ENCODE results near the gene TSPAN2. TPM values are rescaled to one million over a fixed set of nuclear protein-coding genes. Genes with fewer than 3 reads are reported as not detected.

The TSPAN2 gene
- total RNA-seq, 4 donors from 2014 or later, result 10.8 to 16.4 (median 11.7) TPM

GRCh38 chr1:115046751-115047150 lies 42.6 kb downstream of the TSPAN2 start:
- TF ChIP-seq POLR2AphosphoS5 (IDR thresholded peaks at IDR 0.05) (no peak), EP300 (IDR thresholded peaks at IDR 0.05; ENCODE audit: low read depth) (no peak), POLR2A (IDR thresholded peaks at IDR 0.05) (no peak)
- no peak for DNase-seq
- no peaks in the 10 kb centered on the region for H3K36me3 ChIP-seq
- in situ Hi-C loops (cut with MboI; ENCODE audit: low pct_ligation_motif_present in 1 of 4, low pct_unique_long_range_greater_than_20kb in 1 of 4, low sequenced_read_pairs in 3 of 4) (no loop called here), intact Hi-C loops (cut with DNase I; ENCODE audit: low total_unique reads) (loop anchor here (10.0 kb wide), 1 partner anchor 68 kb away; no protein-coding TSS in a partner anchor)
- H3K27ac ChIP-seq, result no peak overlapping the region
- H3K9me3 ChIP-seq, result no peaks in the 10 kb centered on the region
- no peak overlapping the region for H3K4me3 ChIP-seq
- peaks cover 0 to 8% (median 0%) of the 10 kb centered on the region in 4 donors for H3K4me1 ChIP-seq
- H3K27me3 ChIP-seq, result no peaks in the 10 kb centered on the region

GRCh38 chr1:115041654-115042053 lies 47.6 kb downstream of the TSPAN2 start:
- Histone ChIP-seq H3K9me3 (no peaks in the 10 kb centered on the region), H3K36me3 (no peaks in the 10 kb centered on the region), H3K27ac (no peak overlapping the region), H3K4me1 (no peaks in the 10 kb centered on the region), H3K27me3 (no peaks in the 10 kb centered on the region), H3K4me3 (no peak overlapping the region)
- in situ Hi-C loops (cut with MboI; ENCODE audit: low pct_ligation_motif_present in 1 of 4, low pct_unique_long_range_greater_than_20kb in 1 of 4, low sequenced_read_pairs in 3 of 4) (no loop called here), intact Hi-C loops (cut with DNase I; ENCODE audit: low total_unique reads) (loop anchor here (10.0 kb wide), 1 partner anchor 73 kb away; no protein-coding TSS in a partner anchor)
- no peak for DNase-seq
- TF ChIP-seq, protein P1, sequence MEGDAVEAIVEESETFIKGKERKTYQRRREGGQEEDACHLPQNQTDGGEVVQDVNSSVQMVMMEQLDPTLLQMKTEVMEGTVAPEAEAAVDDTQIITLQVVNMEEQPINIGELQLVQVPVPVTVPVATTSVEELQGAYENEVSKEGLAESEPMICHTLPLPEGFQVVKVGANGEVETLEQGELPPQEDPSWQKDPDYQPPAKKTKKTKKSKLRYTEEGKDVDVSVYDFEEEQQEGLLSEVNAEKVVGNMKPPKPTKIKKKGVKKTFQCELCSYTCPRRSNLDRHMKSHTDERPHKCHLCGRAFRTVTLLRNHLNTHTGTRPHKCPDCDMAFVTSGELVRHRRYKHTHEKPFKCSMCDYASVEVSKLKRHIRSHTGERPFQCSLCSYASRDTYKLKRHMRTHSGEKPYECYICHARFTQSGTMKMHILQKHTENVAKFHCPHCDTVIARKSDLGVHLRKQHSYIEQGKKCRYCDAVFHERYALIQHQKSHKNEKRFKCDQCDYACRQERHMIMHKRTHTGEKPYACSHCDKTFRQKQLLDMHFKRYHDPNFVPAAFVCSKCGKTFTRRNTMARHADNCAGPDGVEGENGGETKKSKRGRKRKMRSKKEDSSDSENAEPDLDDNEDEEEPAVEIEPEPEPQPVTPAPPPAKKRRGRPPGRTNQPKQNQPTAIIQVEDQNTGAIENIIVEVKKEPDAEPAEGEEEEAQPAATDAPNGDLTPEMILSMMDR (IDR thresholded peaks at IDR 0.05), result peak in 3 of 5 experiments; percentile 13 to 34 (median 18)
- no peak for TF ChIP-seq EP300 (IDR thresholded peaks at IDR 0.05; ENCODE audit: low read depth)

DNA sequence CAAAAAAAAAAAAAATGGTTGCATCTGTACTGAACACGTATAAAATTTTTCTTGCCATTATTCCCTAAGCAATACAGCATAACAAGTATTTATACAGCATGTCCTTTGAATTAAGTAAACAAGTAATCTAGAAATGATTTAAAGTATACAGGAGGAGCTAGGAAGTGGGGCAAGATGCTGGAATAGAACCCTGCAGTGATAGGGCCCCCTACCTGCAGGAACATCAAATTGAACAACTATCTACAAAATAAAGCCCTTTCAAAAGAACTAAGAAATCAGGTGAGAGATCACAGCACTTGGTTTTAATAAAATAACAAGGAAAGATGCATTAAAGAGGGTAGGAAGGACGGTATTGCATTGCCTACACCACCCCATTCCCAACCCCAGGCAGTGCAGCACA lies 48.8 kb downstream of the TSPAN2 start:
- TF ChIP-seq POLR2AphosphoS5 (IDR thresholded peaks at IDR 0.05) (no peak), EP300 (IDR thresholded peaks at IDR 0.05; ENCODE audit: low read depth) (no peak), POLR2A (IDR thresholded peaks at IDR 0.05) (no peak)
- TF ChIP-seq, protein P1 (IDR thresholded peaks at IDR 0.05), result no peak
- Histone ChIP-seq H3K4me3 (no peak overlapping the region), H3K9me3 (no peaks in the 10 kb centered on the region), H3K4me1 (no peaks in the 10 kb centered on the region), H3K36me3 (no peaks in the 10 kb centered on the region), H3K27me3 (no peaks in the 10 kb centered on the region), H3K27ac (no peak overlapping the region)
- DNase-seq, result no peak
- in situ Hi-C loops (cut with MboI; ENCODE audit: low pct_ligation_motif_present in 1 of 4, low pct_unique_long_range_greater_than_20kb in 1 of 4, low sequenced_read_pairs in 3 of 4), result no loop called here
- 68 to 74% methylated on average over 2 of the region's 2 CpGs for WGBS, 2 donors (ENCODE audit: low coverage in 1 of 2)
- intact Hi-C loops (cut with DNase I; ENCODE audit: low total_unique reads), result loop anchor here (10.0 kb wide), 1 partner anchor 74 kb away; no protein-coding TSS in a partner anchor

DNA sequence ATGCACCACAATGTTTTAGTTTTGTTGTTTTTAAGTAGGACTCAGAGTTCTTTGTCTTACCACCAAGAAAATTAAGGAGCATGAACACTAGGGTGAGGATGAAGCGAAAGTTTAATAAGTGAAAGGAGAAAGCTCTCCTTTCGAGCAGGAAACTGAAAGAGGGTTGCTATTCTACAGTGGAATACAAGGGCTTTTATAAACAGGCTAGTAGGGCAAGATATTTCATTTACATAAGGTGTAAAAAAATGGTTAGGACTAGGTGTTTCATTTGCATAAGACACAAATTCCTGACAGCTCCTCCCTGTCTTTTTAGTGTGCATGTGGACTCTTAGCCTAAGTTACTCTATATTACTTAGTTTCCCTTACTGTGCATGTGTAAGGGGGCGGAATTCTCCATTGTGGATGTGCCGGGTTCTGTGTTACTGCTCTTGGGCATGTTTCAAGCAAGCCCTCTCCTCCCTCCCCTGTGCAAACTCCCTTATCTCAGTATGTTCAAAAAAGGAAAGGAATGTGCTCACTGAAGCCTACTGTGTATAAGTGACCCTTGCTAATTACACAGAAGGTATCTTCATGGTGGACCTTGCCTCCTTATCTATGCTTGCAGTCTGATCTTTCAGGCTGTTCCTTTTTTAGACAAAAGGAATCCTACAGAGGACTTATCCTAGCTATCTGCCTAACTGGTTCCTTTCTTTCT lies 52.3 kb downstream of the TSPAN2 start:
- H3K4me3 ChIP-seq, result no peak overlapping the region
- H3K9me3 ChIP-seq, result no peaks in the 10 kb centered on the region
- TF ChIP-seq, protein P1 (IDR thresholded peaks at IDR 0.05), result no peak
- TF ChIP-seq EP300 (IDR thresholded peaks at IDR 0.05; ENCODE audit: low read depth), result no peak
- TF ChIP-seq POLR2A (IDR thresholded peaks at IDR 0.05), result no peak
- no peak for TF ChIP-seq POLR2AphosphoS5 (IDR thresholded peaks at IDR 0.05)
- intact Hi-C loops (cut with DNase I; ENCODE audit: low total_unique reads) (no loop called here), in situ Hi-C loops (cut with MboI; ENCODE audit: low pct_ligation_motif_present in 1 of 4, low pct_unique_long_range_greater_than_20kb in 1 of 4, low sequenced_read_pairs in 3 of 4) (no loop called here)
- H3K4me1 ChIP-seq, result no peaks in the 10 kb centered on the region
- H3K27me3 ChIP-seq, result no peaks in the 10 kb centered on the region
- WGBS, 2 donors (ENCODE audit: low coverage in 1 of 2), result 51 to 65% methylated on average over 4 of the region's 4 CpGs
- H3K27ac ChIP-seq, result no peak overlapping the region
- DNase-seq, result no peak
- no peaks in the 10 kb centered on the region for H3K36me3 ChIP-seq

DNA sequence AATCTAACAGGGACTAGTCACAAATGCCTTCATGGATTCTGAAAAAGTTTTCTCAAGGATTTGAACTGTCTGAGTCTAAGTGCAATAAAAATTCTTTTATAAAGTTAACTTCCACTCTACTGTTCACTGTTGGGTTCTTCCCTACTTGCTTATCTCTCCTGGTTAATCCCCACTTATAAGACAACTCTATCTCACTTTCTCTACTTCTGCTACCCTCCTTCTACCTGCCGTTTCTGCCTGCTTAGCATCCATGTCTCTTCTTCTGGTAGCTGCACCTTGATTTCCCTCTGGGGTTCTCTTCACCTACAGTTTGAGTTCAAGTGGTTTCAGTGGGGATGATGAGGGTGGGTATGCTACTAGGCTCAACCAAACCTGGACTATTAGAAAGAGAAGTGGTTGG lies 53.7 kb downstream of the TSPAN2 start:
- intact Hi-C loops (cut with DNase I; ENCODE audit: low total_unique reads), result no loop called here
- Histone ChIP-seq H3K27me3 (no peaks in the 10 kb centered on the region), H3K36me3 (no peaks in the 10 kb centered on the region), H3K4me1 (no peaks in the 10 kb centered on the region), H3K9me3 (no peaks in the 10 kb centered on the region), H3K27ac (no peak overlapping the region), H3K4me3 (no peak overlapping the region)
- TF ChIP-seq POLR2AphosphoS5 (IDR thresholded peaks at IDR 0.05) (no peak), EP300 (IDR thresholded peaks at IDR 0.05; ENCODE audit: low read depth) (no peak), POLR2A (IDR thresholded peaks at IDR 0.05) (no peak)
- TF ChIP-seq, protein P1 (IDR thresholded peaks at IDR 0.05), result no peak
- no peak for DNase-seq
- WGBS, 2 donors (ENCODE audit: low coverage in 1 of 2), result 74 to 78% methylated on average over 1 of the region's 1 CpG
- in situ Hi-C loops (cut with MboI; ENCODE audit: low pct_ligation_motif_present in 1 of 4, low pct_unique_long_range_greater_than_20kb in 1 of 4, low sequenced_read_pairs in 3 of 4), result no loop called here
